ENCODE results near the gene FOXC2.

DNA sequence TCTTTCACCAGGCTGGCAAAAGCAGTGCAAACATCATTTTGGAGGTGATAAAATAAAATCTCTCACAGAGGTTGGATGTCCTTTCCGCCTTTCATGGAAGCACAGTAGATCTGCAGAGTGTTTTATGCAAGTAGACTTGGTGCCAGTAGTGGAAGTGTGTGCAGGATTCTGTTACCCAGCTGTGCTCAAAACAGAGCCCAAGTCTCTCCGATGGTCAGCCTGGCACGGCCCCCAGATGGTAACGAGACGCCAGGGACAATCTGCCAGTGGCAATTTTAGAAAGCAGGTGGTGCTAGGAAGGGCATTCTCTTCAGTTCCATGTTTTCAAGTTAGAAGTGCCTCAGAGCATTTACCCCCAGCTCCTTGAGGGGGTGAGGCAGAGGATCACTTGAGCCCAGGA, 10.1 kb upstream of the FOXC2 start:
- TF ChIP-seq EZH2 (IDR thresholded peaks at IDR 0.05; ENCODE audit: borderline replicate concordance, low read length), result no peak
- TF ChIP-seq, protein P1, sequence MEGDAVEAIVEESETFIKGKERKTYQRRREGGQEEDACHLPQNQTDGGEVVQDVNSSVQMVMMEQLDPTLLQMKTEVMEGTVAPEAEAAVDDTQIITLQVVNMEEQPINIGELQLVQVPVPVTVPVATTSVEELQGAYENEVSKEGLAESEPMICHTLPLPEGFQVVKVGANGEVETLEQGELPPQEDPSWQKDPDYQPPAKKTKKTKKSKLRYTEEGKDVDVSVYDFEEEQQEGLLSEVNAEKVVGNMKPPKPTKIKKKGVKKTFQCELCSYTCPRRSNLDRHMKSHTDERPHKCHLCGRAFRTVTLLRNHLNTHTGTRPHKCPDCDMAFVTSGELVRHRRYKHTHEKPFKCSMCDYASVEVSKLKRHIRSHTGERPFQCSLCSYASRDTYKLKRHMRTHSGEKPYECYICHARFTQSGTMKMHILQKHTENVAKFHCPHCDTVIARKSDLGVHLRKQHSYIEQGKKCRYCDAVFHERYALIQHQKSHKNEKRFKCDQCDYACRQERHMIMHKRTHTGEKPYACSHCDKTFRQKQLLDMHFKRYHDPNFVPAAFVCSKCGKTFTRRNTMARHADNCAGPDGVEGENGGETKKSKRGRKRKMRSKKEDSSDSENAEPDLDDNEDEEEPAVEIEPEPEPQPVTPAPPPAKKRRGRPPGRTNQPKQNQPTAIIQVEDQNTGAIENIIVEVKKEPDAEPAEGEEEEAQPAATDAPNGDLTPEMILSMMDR (conservative IDR thresholded peaks at IDR 0.05 in 1 of 2, IDR thresholded peaks at IDR 0.05 in 1 of 2; ENCODE audit: extremely low read depth in 1 of 2, insufficient read depth in 1 of 2, low read depth in 1 of 2, low read length in 2 of 2), result no peak
